Central memory CD4-positive, alpha-beta T cell (primary cell): Measurements from ENCODE around the gene LONRF2.

Source experiments
- DNase-seq: peaks from one replicate; pipeline ENCODE4 v3.0.0; 2022

Gene LONRF2

DNA sequence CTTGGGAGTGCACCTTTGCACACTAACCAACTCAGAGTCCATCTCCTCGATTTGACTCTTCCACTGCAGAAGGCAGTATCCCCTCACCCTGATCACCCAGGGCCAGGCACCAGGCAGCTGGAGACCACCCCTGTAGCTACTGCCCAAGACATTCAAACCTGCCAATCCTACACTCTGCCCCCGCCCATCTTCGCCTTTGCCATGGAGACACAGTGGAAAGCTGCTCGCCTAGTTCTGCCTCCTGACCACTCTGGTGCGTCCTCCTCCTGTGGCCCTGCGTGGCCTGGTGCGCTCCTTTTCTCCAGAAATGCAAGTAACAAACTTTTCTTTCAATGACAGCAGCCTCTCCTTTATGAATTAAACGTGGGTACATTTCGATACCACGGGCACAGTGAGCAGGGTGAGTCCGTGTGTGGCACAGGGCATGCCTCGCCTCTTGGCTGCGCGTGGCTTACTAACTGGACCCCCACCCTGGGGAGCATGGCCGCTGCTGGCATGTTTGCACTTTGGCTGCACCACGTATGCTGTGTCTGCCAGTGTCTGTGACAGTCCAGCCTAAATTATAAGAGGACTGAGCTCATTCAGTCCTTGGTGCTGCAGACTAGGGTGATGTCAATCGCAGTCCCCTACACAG is 47.6 kb downstream of the LONRF2 start:
- DNase-seq, result no peak

DNA sequence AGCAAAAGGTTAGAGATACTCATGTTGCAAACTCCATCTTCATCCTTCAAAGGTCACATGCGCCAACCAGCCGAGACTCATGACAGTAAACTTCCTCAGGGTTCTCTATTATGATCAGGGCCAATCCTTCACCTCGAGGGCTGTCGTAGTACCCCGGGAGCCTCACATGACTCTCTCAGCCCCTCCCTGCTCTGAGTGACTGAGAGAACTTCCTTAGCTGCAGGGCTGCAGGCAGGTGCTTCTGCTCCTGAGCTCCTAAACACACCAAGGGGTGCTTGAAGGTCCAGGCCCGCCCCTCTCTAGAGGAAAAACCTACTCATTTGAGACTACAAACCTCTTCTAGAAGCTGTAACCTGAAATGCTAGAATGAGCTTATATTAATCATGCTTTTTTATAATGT is 48.2 kb downstream of the LONRF2 start:
- DNase-seq, result no peak

DNA sequence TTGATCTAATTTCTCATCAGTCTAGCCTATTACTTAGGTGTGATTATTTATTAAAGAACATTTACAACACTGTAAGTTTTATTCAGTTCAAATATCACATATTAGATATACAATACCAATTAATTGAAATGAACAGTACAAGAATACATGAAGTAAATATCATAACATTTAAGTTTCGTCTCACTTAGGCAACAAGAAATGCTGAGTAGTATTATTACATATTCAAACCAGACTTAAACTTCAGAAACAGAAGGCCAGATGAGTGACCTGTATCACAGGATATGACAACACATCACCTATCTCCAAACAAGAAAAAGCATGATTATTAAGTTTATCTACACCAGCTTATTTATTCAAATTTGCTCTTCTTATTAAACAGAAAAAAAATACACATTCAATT is 48.9 kb downstream of the LONRF2 start:
- no peak for DNase-seq

DNA sequence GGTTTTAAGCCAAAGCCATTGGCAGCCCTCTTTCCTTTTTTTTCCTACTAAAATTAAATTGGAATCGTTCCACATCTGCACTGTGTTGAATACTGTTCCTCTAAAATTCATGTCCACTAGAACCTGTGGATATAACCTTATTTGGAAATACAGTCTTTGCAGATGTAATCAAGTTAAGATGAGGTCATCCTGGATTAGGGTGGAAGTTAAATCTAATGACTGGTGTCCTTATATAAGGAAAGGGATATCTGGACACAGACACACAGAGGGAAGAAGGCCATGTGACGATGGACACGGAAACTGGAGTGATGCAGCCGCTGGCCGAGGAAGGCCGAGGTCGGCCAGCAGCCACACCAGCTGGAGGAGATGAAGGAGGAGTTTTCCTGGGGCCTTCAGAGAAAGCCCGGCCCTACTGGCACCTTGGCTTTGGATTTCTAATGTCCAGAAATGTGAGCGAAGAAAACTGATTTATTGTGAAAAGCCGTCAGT is 49.4 kb downstream of the LONRF2 start:
- DNase-seq, result no peak

DNA sequence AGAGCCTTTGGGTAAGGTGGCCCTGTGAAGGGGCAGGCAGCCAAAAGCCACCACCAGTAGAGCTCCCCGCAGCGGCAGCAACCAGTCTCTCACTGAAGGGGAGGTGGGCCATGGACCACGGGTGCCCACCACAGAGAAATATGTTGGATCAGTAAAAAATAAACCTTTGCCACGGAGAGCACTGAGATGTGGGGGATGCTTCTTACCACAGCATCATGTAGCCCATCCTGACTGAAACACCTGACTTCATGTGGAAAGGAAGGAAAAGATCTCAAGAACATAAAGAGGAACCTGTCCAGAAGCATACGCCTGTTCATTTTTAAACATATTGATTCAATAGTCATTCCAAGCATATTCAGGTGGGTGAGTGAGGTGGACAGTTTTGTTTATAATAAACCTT is 51.1 kb downstream of the LONRF2 start:
- DNase-seq, result no peak

DNA sequence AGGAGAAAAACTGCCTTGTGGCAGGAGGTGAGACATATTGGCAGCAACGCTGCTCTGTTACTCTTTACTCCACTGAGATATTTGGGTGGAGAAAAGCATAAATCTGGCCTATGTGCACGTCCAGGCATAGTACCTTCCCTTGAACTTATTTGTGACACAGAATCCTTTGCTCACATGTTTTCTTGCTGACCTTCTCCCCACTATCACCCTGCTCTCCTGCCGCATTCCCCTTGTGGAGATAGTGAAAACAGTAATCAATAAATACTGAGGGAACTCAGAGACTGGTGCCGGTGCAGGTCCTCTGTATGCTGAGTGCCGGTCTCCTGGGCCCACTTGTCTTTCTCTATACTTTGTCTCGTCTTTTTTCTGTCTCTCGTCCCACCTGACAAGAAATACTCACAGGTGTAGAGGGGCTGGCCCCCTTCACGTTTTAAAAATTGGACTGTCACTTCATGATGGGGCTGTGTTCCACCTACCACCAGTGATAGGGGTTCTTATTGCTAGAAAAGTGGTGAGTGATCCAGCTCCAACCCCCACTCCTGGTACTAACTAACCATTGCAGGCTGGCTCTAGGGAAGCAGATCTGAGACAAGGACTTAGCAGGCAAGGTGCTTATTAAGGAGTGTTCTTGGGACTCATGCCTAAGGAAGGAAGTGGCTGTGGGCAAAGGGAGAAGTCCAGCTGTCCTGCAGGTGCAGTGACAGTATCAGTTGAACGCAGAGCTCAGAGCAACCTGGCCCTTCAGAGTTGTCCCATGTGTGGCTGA is 51.7 kb downstream of the LONRF2 start:
- no peak for DNase-seq

DNA sequence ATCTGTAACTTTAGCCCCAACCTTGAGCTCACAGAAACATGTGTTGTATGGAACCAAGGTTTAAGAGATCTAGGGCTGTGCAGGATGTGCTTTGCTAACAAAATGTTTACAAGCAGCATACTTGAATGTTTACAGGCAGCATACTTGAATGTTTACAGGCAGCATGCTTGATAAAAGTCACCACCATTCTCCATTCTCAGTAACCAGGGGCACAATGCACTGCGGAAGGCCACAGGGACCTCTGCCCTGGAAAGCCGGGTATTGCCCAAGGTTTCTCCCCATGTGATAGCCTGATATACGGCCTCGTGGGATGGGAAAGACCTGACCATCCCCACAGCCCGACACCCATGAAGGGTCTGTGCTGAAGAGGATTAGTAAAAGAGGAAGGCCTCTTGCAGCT is 52.4 kb downstream of the LONRF2 start:
- DNase-seq, result no peak

DNA sequence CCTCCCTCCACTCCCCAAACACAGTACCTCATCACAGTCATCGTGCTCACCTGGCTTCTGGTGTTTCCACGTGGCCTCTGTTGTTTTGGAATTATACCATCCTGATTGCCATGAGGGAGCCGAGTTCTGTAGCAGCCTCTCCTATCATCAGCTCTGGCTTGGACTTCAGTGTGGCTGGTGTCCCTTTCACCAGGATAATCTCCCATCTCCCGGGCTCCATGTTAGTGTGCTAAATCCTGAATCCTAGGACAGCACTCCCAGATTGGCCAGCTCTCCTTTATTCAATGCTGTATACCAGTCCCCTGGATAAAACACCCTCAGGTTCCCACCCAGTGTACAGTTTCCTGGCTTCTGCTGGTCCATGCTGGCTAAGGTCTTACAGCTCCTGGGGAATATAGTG is 53.3 kb downstream of the LONRF2 start:
- no peak for DNase-seq

DNA sequence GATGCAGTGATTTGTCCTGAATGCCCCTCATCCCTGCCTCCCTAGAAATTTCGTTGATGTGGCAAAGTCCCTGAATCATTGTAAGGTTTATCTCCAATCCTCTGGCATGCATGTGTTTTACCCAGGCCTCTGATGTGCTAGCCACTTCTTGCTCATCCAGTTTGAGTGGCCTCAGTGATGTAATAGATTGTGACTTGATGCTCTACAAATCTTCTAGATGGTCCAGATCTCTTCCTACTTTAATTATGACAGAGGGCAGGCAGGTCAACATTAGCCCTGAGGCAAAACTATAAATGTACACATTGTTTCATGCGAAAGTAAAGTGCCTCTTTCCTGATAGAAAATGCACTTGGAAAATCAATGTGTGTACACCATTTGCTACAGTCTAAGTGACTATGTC is 54.5 kb downstream of the LONRF2 start:
- DNase-seq, result no peak

DNA sequence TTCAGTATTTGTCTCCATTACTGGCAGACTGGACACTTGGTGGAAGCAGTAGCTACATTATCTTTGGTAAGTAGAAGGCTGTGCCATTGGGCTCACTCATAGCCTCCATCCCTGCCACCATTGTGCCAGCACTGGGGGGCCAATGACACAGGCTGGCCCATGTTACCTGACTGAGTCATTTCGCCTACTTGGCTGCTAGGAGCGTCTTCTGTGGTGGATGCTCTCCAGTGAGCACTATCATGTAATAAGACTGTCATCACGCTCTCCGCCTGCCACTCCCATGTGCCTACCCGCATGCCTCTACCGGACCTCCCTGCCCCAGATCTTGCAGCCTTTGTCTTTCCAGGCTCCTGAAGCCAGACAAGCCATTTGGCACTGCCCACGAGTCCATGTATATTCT is 56.2 kb downstream of the LONRF2 start:
- no peak for DNase-seq

DNA sequence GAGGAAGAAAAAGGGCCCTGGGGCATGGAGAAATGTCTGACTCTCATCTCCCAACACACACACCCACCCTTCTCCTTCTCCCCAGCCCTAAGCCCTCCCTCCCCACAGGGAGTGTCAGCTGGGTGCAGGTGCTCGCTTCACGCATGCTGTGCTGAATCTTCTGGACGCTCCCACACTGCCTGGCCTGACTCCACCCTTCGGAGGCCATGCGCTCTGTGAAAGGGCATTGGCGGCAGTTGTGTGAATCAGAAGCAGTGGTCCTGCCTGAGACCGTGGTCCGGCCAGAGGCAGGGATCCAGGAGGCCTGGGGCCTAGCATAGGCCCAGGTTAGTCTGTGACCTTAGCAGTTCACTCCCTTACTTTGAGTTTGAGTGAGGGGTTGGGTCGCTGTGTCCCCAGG is 57.1 kb downstream of the LONRF2 start:
- DNase-seq, result no peak

DNA sequence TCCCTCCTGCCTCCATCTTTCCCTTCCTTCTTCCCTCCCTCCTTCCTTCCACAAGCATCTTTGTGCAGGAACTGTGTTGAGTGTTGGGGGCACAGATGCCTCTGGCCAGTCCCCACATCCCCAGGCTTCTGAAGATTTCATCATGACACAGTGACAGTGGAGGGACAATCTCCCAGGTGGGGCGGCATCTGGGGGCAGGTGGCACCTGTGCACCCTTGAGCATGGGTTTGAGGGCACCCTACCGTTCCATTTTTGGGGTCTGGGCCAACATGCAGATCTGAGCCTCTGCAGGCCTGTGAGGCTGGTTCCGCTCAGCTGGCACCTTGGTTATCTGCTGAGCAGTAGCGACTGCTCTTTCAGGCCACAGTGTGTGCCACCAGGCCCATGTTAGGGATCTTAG is 57.6 kb downstream of the LONRF2 start:
- DNase-seq, result no peak

DNA sequence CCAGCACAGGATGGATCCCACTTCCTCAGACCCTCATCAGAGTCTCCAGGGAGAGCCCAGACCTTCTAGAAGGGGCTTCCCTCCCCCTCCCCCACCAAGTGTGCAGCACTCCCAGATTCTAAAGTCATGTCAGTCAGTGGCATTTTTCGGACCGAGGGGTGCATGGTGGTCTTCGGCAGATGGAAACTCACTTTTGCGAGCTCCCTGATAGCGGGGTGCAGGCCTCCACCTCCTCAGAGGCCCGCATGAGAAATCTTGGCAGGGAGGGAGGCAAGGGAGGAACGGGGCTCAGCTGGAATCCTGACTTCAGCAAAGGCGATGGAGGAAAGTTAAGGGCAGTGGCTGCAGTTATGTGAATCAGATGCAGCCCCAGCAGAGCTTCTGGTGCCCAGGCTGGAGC is 58.2 kb downstream of the LONRF2 start:
- no peak for DNase-seq

DNA sequence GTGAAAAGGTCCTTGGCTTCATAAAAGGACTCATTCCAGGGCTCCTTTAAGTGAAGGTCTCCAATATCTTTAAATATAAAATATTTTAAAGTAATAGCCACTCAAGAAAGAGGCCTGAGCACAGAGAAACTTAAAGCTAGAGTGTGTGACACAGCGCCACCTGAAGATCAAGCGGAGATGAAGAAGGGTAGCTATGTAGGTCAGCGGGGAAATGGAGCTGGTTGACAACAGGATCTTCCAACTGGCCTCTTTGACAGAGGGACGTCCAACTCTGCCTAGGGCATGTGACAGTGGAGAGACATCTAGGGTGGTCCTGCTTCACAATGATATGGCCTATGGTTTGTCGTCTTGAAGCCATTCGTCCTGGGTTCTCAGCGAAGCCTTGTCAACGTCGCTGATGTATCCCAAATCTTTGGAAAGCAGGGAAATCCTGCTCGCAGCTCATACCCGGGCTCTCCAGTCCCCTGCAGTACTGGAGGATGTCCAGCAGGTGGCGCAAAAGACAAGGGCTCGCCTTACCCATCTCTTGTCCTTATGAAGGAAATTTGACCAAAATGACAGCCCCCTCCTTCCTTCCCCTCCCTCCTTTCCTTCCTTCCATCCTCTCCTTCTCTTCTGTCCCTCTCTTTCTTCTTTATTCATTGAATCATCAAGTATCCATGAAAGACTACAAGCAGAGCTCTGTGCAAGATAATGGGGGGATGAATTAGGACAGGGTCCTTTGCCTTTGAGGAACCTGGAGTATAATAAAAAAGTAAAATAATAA is 59.6 kb downstream of the LONRF2 start:
- peak; percentile 40 for DNase-seq

DNA sequence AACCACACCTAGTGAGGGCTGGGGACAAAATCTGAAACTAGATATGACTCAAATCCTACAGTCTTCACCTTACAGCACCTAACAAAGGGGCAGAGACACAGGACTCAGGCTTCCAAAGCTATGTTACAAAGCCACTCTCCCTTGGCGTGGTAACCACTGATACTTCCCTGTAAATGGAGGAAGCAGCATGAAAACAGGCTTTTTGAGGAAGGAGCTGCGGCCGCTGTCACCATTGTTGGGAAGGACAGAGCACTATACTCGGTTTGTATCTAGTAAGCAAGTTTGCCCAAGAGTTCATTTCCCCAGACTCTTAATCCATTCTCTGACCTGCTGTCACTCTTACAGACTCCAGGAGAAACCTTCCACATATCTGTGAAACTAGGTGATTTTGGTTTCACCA is 60.3 kb downstream of the LONRF2 start:
- no peak for DNase-seq

DNA sequence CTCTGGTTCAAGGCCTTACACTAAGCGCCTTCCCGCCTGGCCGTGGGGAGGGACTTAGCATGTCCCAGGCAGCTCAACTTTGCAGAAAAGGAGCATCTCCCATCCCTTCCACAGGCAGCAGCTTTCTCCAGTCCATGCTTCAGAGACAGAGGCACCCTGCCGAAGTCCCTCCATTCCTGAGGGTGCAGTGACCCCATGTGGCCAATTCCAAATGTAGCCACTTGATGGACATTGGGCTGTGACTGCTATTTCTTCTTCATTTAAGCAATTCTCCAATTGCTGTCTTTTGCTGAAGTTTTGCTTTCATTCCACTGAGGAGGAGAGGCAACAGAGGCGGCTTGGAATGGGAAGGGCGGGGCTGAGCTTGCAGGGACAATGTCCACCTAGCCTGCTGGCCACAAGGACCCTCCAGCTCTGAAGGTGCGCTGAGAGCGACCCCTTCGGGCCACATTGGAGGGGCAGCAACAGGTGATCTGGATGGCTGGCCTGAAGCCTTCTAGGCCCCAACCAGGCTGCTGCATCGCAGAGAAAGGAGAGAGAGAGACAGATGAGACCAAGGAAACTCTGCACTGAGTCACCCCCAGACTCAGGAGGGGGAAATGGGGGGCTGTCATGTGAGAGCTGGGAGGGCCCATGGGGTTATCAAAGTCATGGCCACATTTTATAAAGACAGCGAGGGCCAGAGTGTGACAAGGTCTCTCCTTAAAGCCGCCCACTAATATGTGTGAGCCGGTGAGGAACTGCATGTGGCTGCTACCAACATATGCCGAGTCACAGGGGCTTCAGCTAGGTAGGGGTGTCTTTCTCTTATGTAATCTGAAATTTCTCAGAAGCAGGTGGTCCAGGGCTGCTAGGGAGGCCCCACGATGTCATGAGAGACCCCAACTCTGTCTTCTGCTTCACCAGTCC is 61.3 kb downstream of the LONRF2 start:
- DNase-seq, result no peak

DNA sequence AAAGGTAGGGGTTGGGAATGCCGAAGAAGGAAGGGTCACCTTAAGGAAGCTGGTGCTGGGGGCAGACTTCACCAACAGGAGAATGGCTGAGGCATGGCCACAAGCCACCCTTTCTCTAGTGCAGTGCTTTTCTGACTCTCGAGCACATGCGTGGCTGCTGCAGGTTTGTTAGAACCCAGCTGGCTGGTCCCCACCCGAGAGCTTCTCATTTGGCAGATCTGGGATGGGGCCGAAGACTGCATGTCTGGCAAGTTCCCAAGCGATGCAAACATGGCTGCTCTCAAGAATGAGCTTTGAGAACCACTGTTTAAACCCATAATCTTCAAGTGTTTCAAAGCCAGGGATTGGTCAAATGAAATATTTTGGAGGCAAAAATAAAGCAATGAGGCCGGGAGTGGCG is 63.2 kb downstream of the LONRF2 start:
- no peak for DNase-seq

DNA sequence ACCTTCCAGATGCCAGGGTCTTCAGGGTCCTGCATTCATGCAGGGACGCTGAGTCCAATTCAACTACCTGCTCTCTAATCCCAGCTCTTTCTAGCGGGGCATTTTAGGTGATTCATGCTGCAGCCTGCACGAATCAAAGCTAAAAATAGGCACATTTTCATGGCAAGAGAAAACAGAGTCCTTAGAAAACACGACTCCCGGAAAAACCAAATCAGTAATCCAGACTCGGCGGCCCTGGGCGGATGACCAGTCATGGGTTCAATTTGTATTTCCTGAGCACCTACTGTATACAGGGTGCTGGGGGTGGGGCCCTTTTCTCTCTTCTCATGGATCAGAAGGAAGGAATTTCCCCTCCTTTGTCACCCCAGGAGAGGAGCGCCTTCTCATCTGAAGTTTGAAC is 64.4 kb downstream of the LONRF2 start:
- DNase-seq, result no peak

DNA sequence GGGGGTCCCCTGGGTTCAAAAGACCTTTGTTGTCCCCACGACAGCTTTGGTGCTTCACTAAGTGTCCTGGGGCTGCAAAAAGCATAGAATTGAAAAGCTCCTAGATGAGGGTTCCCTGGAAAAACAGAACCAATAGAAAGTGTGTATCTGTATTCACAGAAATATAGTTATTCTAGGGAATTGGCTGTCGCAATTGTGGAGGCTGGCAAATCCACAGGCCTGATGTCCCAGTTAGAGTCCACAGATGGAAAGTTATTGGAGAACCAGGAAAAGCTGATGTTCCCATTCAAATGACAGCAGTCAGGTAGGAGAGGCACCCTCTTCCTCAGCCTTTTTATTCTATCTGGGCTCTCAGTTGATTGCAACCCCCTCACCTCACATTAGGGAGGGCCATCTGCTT is 65.5 kb downstream of the LONRF2 start:
- no peak for DNase-seq

DNA sequence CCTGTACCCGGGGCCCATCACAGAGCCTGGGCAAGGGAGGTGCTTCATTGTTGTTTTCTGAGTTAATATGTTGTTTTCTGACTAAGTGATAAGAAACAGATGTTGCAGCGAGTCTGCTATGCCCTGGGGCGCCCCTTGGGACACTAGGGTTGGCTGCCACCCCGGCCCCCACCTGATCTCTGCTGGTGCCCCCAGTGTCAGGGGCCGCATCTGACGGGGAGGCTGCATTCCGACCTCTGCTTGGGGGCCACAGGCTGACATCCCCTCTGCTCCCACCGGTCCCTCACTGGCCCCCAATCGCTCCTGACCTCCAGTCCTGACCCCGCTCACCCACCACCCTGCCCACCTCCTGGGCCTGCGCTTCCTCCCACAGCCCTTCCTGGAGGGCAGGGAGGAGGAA is 65.9 kb downstream of the LONRF2 start:
- no peak for DNase-seq

DNA sequence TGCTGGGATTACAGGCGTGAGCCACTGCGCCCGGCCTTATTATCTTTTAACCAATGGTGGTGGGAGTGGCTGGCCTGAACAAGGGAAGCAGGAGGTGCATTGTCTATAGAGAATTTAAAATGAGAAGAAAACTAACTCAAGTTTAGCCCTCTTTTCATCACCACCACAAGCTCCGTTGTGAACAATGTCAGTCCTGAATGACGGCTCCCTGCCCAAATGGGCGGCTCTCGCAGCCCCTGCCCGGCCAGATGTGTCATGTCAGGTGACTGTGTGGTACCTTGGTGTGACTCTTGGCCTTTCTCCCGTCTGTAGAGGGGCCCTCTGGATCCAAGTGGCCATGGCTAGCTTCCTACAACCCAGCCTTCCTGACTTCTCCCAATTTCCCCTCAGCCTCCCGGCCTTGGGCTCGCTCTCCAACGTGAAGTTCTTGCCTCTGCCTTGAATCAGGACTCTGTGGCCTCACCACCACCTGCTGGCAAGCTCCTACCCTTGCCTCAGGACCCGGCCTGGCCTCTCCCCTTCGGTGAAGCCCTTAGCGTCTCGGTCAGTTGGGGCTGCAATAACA is 67.6 kb downstream of the LONRF2 start:
- no peak for DNase-seq

DNA sequence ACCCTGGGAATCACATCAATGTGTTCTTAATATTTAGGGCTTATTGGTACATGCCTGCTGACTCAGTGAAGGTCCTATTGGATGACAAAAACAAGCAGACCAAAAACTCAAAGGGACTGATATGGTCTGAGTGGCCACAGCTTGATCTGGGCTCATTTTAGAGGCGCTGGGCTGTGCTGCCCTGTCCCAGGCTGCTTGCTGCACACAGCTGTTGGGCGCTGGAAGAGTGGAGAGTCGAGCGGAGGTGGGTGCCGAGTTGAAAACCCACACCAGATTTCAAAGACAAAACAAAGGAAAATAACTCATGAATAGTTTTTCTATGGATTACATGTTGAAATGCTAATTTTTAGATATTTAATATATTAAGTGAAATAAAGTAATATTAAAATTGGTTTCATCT is 68.5 kb downstream of the LONRF2 start:
- DNase-seq, result no peak
